NB4 (cell line): Measurements from ENCODE around the gene MPRIP.

ENCODE experiments used
- POLR2A ChIP-seq: IDR thresholded peaks from 2 replicates; pipeline ENCODE4 v1.6.1; 2011; ENCODE audit warnings: mild to moderate bottlenecking; ENCODE audit not compliant: insufficient read length; ENCODE audit errors: extremely low read depth
- TF ChIP-seq, protein P1 (sequence below): IDR thresholded peaks from one replicate; pipeline ENCODE4 v1.5.1; 2012; ENCODE audit warnings: low read depth, low read length

DNA sequence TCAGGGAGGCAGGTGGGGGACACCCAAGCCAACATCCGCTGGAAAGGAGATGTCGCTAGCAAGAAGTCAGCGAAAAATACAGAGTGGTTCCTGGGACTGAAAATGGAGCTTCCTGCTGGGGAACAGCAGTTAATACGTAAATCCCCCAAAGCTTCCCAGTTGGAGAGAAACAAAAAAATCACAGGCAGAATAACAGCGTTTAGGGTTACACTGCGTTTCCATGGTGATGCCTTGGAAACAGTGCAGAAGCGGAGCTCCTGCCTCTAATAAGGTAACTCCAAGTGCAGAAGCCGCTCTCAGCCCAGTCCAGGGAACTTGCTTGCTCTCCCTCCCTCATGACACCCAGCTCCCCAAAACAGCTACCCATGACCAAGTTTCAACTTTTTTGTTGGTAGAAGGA is 90.5 kb downstream of the MPRIP start:
- TF ChIP-seq, protein P1, sequence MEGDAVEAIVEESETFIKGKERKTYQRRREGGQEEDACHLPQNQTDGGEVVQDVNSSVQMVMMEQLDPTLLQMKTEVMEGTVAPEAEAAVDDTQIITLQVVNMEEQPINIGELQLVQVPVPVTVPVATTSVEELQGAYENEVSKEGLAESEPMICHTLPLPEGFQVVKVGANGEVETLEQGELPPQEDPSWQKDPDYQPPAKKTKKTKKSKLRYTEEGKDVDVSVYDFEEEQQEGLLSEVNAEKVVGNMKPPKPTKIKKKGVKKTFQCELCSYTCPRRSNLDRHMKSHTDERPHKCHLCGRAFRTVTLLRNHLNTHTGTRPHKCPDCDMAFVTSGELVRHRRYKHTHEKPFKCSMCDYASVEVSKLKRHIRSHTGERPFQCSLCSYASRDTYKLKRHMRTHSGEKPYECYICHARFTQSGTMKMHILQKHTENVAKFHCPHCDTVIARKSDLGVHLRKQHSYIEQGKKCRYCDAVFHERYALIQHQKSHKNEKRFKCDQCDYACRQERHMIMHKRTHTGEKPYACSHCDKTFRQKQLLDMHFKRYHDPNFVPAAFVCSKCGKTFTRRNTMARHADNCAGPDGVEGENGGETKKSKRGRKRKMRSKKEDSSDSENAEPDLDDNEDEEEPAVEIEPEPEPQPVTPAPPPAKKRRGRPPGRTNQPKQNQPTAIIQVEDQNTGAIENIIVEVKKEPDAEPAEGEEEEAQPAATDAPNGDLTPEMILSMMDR, result no peak
- no peak for TF ChIP-seq POLR2A
